ENCODE measurements around the gene STXBP1. TPM values are rescaled to one million over a fixed set of nuclear protein-coding genes. Genes with fewer than 3 reads are reported as not detected.

The STXBP1 gene
- total and polyA plus RNA-seq, 2 of the 8 experiments (the other 6 are each of a cell fraction or from before 2014, with no cell fraction given) = 11.5 to 60.9 TPM

GRCh38 chr9:127714951-127715469, 102.9 kb downstream of the STXBP1 start:
- peaks cover 10% of the 10 kb centered on the region; the same call in 1 of the 2 replicates for H3K23me2 ChIP-seq (ENCODE audit: low read depth, low read length)
- no peak overlapping the region for H2AFZ ChIP-seq (ENCODE audit: low read length)
- H2BK20ac ChIP-seq (ENCODE audit: low read length) = no peak overlapping the region
- H2BK12ac ChIP-seq (ENCODE audit: low read depth, low read length) = no peak overlapping the region; the same call in 1 of the 2 replicates
- H3K18ac ChIP-seq (ENCODE audit: extremely low read depth, low read length) = no peak overlapping the region; the same call in 1 of the 2 replicates
- peaks cover 0 to 3% of the 10 kb centered on the region in 2 experiments for H4K20me1 ChIP-seq (replicated peaks in 1 of 2; ENCODE audit: control insufficient read depth in 1 of 2, insufficient read depth in 2 of 2, low read length in 2 of 2)
- peaks cover 0 to 28% (median 20%) of the 10 kb centered on the region in 4 experiments; a peak in 6 of 7 replicates for H3K4me1 ChIP-seq (replicated peaks in 1 of 4; ENCODE audit: control insufficient read depth in 3 of 4, insufficient read depth in 4 of 4, low read length in 3 of 4)
- 0 out of 7 replicates have a peak, but pooled peaks cover 0 to 2% (median 0%) of the 10 kb centered on the region in 4 experiments for H3K27me3 ChIP-seq (replicated peaks in 1 of 4; ENCODE audit: control insufficient read depth in 3 of 4, extremely low read depth in 1 of 4, insufficient read depth in 3 of 4, low read length in 3 of 4)
- DNase-seq (ENCODE audit: low read depth in 1 of 2, low spot score in 2 of 2) = no peak
- H3K56ac ChIP-seq (replicated peaks; ENCODE audit: insufficient read length, low read depth, low read length) = no peak overlapping the region
- peak overlapping the region in 2 of 4 experiments; percentile 42 to 45; a peak in 4 of 7 replicates for H3K9ac ChIP-seq (replicated peaks in 1 of 4; ENCODE audit: extremely low read depth in 1 of 4, low read depth in 3 of 4, low read length in 3 of 4)
- ChIA-PET CTCF (ENCODE audit: partially characterized antibody) (interaction anchor here (0.8 to 3.3 kb wide), 7 partner anchors 13 to 189 kb away, joined by 3 to 24 read pairs (median 4); partner anchors contain the start of genes CDK9 and TOR2A), POLR2A (ENCODE audit: partially characterized antibody) (interaction anchor here (0.7 to 2.7 kb wide), 6 partner anchors 9 to 264 kb away, joined by 3 to 17 read pairs (median 5); partner anchors contain the start of genes CFAP157, LRSAM1, RPL12 and TOR2A)
- peak overlapping the region; percentile 64 to 82 (median 75) for H3K4me3 ChIP-seq (ENCODE audit: extremely low read depth in 1 of 4, insufficient read depth in 2 of 4, low read depth in 3 of 4, low read length in 4 of 4)
- H4K5ac ChIP-seq (ENCODE audit: insufficient read length, low read depth, low read length) = no peak overlapping the region
- no peak overlapping the region for H4K91ac ChIP-seq (replicated peaks; ENCODE audit: insufficient read length, low read length)
- no peak overlapping the region for H3K23ac ChIP-seq (ENCODE audit: insufficient read length)
- no peak overlapping the region for H2BK120ac ChIP-seq (replicated peaks; ENCODE audit: low read depth, low read length)
- no peak overlapping the region for H3K4ac ChIP-seq (replicated peaks; ENCODE audit: insufficient read length, low read depth, low read length)
- H3K4me2 ChIP-seq (ENCODE audit: insufficient read depth in 1 of 2, low read depth in 2 of 2, low read length in 2 of 2) = peak overlapping the region; percentile 59 to 99
- H3K79me1 ChIP-seq (ENCODE audit: low read depth, low read length) = no peaks in the 10 kb centered on the region; the same call in 1 of the 2 replicates
- TF ChIP-seq CBX8 (IDR thresholded peaks at IDR 0.05; ENCODE audit: borderline replicate concordance, low read depth, low read length) (no peak), ASH2L (IDR thresholded peaks at IDR 0.05; ENCODE audit: low read length) (peak; percentile 14), MAX (IDR thresholded peaks at IDR 0.05) (0 out of 2 replicates have a peak, but pooled peaks have one; percentile 18)
- peak overlapping the region; percentile 24; the same call in 1 of the 2 replicates for H2BK5ac ChIP-seq (ENCODE audit: low read depth, low read length)
- no peaks in the 10 kb centered on the region for H3K79me2 ChIP-seq (ENCODE audit: control insufficient read depth in 1 of 2, insufficient read depth in 2 of 2, low read length in 2 of 2)
- H2AK5ac ChIP-seq (ENCODE audit: low read depth, low read length) = no peak overlapping the region
- H3K9me3 ChIP-seq (ENCODE audit: insufficient read depth in 2 of 2, low read depth in 1 of 2, low read length in 1 of 2) = no peaks in the 10 kb centered on the region
- no peak overlapping the region; the same call in 1 of the 2 replicates for H4K8ac ChIP-seq (ENCODE audit: extremely low read depth, insufficient read depth, low read length)
- H2BK15ac ChIP-seq (ENCODE audit: low read length) = no peak overlapping the region
- no peaks in the 10 kb centered on the region for H3K36me3 ChIP-seq (ENCODE audit: control insufficient read depth in 2 of 4, insufficient read depth in 4 of 4, low read length in 3 of 4)
- WGBS, 2 experiments (ENCODE audit: extremely low coverage in 1 of 2, insufficient coverage in 1 of 2, insufficient read length in 1 of 2, insufficient replicate concordance in 2 of 2, low coverage in 1 of 2, low lambda C conversion rate in 2 of 2, missing lambda C conversion rate in 1 of 2) = 1% methylated on average over 21 of the region's 44 CpGs; no CpG with 5 or more reads in 1 of the 2 experiments
- no peak overlapping the region for H3K14ac ChIP-seq (ENCODE audit: insufficient read length)
- no peak for FAIRE-seq
- H3K27ac ChIP-seq (ENCODE audit: low read depth, low read length) = no peak overlapping the region
